Astrocyte of the cerebellum (primary cell): ENCODE data around the gene PNISR.
A peak's percentile ranks its signal among the peaks of the same experiment; 100 is the strongest.

Source experiments
- DNase-seq: peaks from one replicate; pipeline ENCODE4 v3.0.0-alpha.2; 2011; ENCODE audit warnings: low read depth
- H3K4me3 ChIP-seq: 2 replicates; pipeline ENCODE4 v1.5.1; 2011; ENCODE audit warnings: mild to moderate bottlenecking, low read depth, low read length, moderate library complexity
- in situ Hi-C: cut with HindIII; loops from 2 replicates; pipeline ENCODE4 v1.10.0; 2017; ENCODE audit warnings: low sequenced_read_pairs
- TF ChIP-seq, protein P1 (sequence below): IDR thresholded peaks from 2 replicates; pipeline ENCODE4 v1.5.1; 2012; ENCODE audit warnings: low read length, low read depth, moderate library complexity, mild to moderate bottlenecking; ENCODE audit errors: missing control alignments

Gene PNISR

DNA sequence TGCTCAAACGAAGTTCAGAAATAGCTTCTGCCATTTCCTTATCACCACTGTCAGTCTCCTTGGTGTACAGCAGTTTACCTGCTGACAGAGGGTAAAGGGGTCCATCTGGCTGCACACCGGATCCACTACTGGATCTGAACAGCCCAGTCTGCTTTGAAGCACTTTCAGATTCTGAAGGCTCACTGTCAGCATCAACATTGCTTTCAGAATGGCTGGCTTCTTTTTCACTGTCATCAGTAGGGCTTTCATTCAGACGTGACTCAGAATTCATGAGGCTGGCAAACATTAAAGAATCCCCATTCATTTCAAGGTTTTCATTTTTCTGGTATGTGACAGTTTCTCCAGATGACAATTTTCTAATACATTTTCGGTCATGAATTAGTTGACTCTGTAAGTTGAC lies 21.0 kb upstream of the PNISR start:
- in situ Hi-C loops = no loop called here
- no peak for DNase-seq
- TF ChIP-seq, protein P1, sequence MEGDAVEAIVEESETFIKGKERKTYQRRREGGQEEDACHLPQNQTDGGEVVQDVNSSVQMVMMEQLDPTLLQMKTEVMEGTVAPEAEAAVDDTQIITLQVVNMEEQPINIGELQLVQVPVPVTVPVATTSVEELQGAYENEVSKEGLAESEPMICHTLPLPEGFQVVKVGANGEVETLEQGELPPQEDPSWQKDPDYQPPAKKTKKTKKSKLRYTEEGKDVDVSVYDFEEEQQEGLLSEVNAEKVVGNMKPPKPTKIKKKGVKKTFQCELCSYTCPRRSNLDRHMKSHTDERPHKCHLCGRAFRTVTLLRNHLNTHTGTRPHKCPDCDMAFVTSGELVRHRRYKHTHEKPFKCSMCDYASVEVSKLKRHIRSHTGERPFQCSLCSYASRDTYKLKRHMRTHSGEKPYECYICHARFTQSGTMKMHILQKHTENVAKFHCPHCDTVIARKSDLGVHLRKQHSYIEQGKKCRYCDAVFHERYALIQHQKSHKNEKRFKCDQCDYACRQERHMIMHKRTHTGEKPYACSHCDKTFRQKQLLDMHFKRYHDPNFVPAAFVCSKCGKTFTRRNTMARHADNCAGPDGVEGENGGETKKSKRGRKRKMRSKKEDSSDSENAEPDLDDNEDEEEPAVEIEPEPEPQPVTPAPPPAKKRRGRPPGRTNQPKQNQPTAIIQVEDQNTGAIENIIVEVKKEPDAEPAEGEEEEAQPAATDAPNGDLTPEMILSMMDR = no peak
- no peak overlapping the region for H3K4me3 ChIP-seq

DNA sequence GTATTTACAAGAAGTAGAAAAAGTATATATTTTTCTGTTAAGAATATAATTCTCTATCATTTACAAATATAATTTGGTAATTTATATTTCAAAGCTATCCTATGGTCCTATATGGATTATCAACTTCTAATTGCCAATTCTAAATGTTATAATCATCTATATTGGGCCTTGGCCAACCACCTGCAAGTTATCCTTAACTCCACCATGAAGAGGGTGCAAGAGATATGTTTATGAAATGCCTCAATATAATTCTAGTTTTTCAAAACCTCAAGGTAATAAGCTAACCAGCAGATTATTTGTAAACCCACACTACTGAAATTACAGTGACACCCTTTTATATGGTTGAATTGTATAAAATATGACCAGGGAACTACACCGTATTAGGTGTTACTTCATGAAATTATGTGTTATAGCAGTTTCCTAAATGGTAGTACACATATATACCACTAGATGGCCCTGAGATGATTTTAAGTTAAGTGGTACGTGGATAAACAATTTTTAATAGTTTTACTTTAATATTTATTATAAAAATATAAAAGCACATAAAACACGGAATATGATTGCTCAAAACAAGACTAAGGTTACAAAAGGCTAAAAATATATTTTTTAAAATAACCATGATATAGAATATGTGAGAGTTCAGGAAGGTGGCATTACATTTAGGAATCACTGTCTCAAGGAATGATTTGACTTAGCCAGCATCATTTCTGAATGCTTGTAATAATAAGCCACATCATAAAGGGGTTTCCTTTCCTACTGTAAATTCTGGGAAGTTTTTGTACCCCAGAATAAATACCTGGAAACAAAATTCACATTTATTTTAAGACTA lies 9.8 kb upstream of the PNISR start:
- TF ChIP-seq, protein P1 = peak; percentile 30
- in situ Hi-C loops = no loop called here
- H3K4me3 ChIP-seq = no peak overlapping the region
- DNase-seq = peak; percentile 16

GRCh38 chr6:99432877-99433276 lies 7.8 kb upstream of the PNISR start:
- in situ Hi-C loops = no loop called here
- H3K4me3 ChIP-seq = no peak overlapping the region
- DNase-seq = no peak

DNA sequence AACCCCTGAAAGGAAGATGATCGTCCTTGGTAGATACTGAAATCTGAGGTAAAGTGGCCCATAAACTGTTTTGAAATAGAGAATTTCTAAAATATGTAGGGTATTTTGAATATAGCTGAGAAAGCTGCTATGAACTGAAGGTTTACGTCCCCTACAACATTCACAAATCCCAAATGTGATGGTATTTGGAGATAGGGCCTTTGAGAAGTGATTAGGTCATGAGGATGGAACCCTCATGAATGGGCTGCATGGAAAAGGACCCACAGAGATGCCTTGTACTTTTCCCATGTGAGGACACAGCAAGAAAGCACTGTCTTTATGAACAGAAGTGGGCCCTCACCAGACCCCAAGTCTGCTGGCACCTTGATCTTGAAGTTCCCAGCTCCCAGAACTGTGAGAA lies 6.8 kb upstream of the PNISR start:
- TF ChIP-seq, protein P1 = no peak
- no peak overlapping the region for H3K4me3 ChIP-seq
- in situ Hi-C loops = no loop called here
- DNase-seq = no peak

More at GRCh38 chr6:99432877-99433276, 7.8 kb upstream of the PNISR start:
- TF ChIP-seq, protein P1 = no peak

DNA sequence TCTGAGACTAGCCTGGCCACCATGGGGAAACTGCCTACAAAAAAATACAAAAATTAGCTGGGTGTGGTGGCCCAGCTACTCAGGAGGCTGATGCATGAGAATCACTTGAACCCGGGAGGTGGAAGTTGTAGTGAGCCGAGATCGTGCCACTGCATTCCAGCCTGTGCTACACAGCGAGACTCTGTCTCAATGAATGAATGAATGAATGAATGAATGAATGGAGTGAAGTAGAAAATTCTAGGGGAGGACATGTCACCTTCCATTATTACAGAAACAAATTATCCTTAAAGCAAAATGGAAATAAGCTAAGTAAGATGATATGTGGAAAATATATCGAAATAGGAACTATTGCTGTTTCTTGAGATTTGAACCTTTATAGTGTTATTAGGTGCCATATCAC lies 2.9 kb upstream of the PNISR start:
- no peak overlapping the region for H3K4me3 ChIP-seq
- no peak for DNase-seq
- in situ Hi-C loops = no loop called here
- TF ChIP-seq, protein P1 = no peak

- in situ Hi-C loops = no loop called here
- DNase-seq = no peak
- TF ChIP-seq, protein P1 = no peak
- peak overlapping the region; percentile 94 for H3K4me3 ChIP-seq
Measured at GRCh38 chr6:99426451-99426757, 1.3 kb upstream of the PNISR start.
